Measurements from ENCODE around the gene PDIA6. TPM values are rescaled to one million over a fixed set of nuclear protein-coding genes. Genes with fewer than 3 reads are reported as not detected.

PDIA6 gene
- total and polyA plus RNA-seq, 2 experiments from 2014 or later: 214 to 548 TPM

GRCh38 chr2:10774394-10774793 is 38.2 kb downstream of the PDIA6 start:
- no peak overlapping the region for H3K4me3 ChIP-seq
- DNase-seq (ENCODE audit: low read depth in 1 of 2, low spot score in 1 of 2): peak in 1 of 2 donors; percentile 29
- no peaks in the 10 kb centered on the region for H3K9me3 ChIP-seq (ENCODE audit: low read depth)
- H3K36me3 ChIP-seq: no peaks in the 10 kb centered on the region
- no peaks in the 10 kb centered on the region for H3K27me3 ChIP-seq
- H3K27ac ChIP-seq: peak overlapping the region; percentile 44
- no peak for TF ChIP-seq CTCF (IDR thresholded peaks at IDR 0.05; ENCODE audit: low read depth, low read length)
- H3K4me1 ChIP-seq (ENCODE audit: low read depth): no peaks in the 10 kb centered on the region

DNA sequence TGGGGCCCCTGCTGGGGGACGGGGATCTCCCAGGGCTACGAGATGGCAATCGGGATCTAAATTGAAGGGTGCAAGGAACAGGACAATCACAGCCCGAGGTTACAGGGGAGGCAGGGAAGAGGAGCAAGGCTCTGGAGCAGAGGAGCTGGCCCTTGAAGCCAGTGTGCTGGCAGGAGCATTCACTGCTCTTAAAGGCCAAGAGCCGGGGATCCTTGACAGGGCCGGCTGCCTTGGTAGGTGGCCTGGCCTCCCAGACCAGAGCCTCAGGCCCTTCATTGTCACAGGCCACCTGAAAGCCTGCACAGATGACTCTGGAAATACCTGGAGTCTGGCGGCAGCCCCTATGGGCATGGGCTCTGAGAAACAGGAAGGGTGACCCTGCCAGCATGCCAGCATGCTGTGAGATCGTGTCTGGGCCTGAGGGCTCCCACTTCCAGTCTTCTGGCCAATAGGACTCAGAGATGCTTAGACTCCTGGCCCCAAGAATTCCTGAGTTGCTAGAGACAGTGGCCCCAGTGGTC is 38.7 kb downstream of the PDIA6 start:
- no peak for DNase-seq (ENCODE audit: low read depth in 1 of 2, low spot score in 1 of 2)
- Histone ChIP-seq H3K4me1 (ENCODE audit: low read depth) (no peaks in the 10 kb centered on the region), H3K9me3 (ENCODE audit: low read depth) (no peaks in the 10 kb centered on the region), H3K4me3 (no peak overlapping the region), H3K36me3 (no peaks in the 10 kb centered on the region), H3K27me3 (no peaks in the 10 kb centered on the region), H3K27ac (peak overlapping the region; percentile 44)
- TF ChIP-seq CTCF (IDR thresholded peaks at IDR 0.05; ENCODE audit: low read depth, low read length): no peak

DNA sequence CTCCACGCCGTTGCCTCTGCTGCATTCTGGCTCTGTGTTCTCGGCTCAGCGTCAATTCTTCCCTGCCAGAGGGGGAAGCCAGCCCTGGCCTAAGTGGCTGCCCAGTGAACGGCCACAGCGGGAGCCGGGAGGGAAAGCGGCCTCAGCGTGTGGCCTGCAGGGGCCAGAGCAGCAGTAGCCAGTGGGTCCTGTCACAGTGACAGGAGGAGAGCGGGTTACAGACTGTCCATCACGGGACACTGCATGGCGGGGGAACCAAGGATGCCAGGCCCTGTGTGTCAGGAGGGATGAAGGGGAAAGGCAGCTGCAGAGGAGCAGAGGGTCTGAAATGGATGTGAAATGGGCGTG is 39.7 kb downstream of the PDIA6 start:
- TF ChIP-seq CTCF (IDR thresholded peaks at IDR 0.05; ENCODE audit: low read depth, low read length): no peak
- Histone ChIP-seq H3K4me3 (no peak overlapping the region), H3K27me3 (no peaks in the 10 kb centered on the region), H3K4me1 (ENCODE audit: low read depth) (no peaks in the 10 kb centered on the region), H3K9me3 (ENCODE audit: low read depth) (no peaks in the 10 kb centered on the region), H3K27ac (no peak overlapping the region), H3K36me3 (no peaks in the 10 kb centered on the region)
- no peak for DNase-seq (ENCODE audit: low read depth in 1 of 2, low spot score in 1 of 2)

- TF ChIP-seq CTCF (IDR thresholded peaks at IDR 0.05; ENCODE audit: low read depth, low read length): no peak
- no peaks in the 10 kb centered on the region for H3K9me3 ChIP-seq (ENCODE audit: low read depth)
- H3K27ac ChIP-seq: no peak overlapping the region
- H3K36me3 ChIP-seq: no peaks in the 10 kb centered on the region
- no peaks in the 10 kb centered on the region for H3K27me3 ChIP-seq
- no peak overlapping the region for H3K4me3 ChIP-seq
- DNase-seq (ENCODE audit: low read depth in 1 of 2, low spot score in 1 of 2): no peak
- no peaks in the 10 kb centered on the region for H3K4me1 ChIP-seq (ENCODE audit: low read depth)
These were observed 40.3 kb downstream of the PDIA6 start for GRCh38 chr2:10772201-10772867.

GRCh38 chr2:10771786-10772185 is 40.8 kb downstream of the PDIA6 start:
- H3K9me3 ChIP-seq (ENCODE audit: low read depth): no peaks in the 10 kb centered on the region
- no peak overlapping the region for H3K4me3 ChIP-seq
- H3K4me1 ChIP-seq (ENCODE audit: low read depth): no peaks in the 10 kb centered on the region
- no peak for TF ChIP-seq CTCF (IDR thresholded peaks at IDR 0.05; ENCODE audit: low read depth, low read length)
- DNase-seq (ENCODE audit: low read depth in 1 of 2, low spot score in 1 of 2): no peak
- H3K36me3 ChIP-seq: no peaks in the 10 kb centered on the region
- no peak overlapping the region for H3K27ac ChIP-seq
- H3K27me3 ChIP-seq: no peaks in the 10 kb centered on the region
